WTC11 (cell line): ENCODE results near the gene ZNRF2. TPM values are rescaled to one million over a fixed set of nuclear protein-coding genes. Genes with fewer than 3 reads are reported as not detected.

ENCODE experiments used
- ATAC-seq: fragments of 200-7000 bp; cut with Tn5 transposase; 2 replicates; pipeline ENCODE4 v1.10.0; 2021; ENCODE audit warnings: mild to moderate bottlenecking, moderate library complexity
- CTCF ChIA-PET: fragments of 300-600 bp; sonication (Branson Sonifier 250); formaldehyde crosslinking; loops from one replicate; lab custom pipeline; 2021; ENCODE audit warnings: antibody characterized with exemption; lab: Charles Lee
- POLR2A ChIA-PET: fragments of 350-600 bp; sonication (Branson Sonifier 250); formaldehyde crosslinking; loops from one replicate; lab custom pipeline; 2021; ENCODE audit warnings: antibody characterized with exemption; lab: Charles Lee
- DNase-seq: peaks from one replicate; pipeline ENCODE4 v3.0.0; 2021; ENCODE audit warnings: low spot score
- H3K27ac Mint-ChIP-seq: 2 replicates; pipeline ENCODE4 v1.8.0; 2021; ENCODE audit warnings: mixed read lengths
- H3K27me3 Mint-ChIP-seq: 2 replicates; pipeline ENCODE4 v1.8.0; 2021; ENCODE audit warnings: low read depth, mild to moderate bottlenecking, moderate library complexity, mixed read lengths
- H3K36me3 Mint-ChIP-seq: 2 replicates; pipeline ENCODE4 v1.8.0; 2021; ENCODE audit warnings: mixed read lengths
- H3K4me1 Mint-ChIP-seq: 2 replicates; pipeline ENCODE4 v1.8.0; 2022; ENCODE audit warnings: mixed read lengths
- H3K4me3 Mint-ChIP-seq: 2 replicates; pipeline ENCODE4 v1.8.0; 2021; ENCODE audit warnings: mild to moderate bottlenecking, moderate library complexity, mixed read lengths
- H3K9me3 Mint-ChIP-seq: 2 replicates; pipeline ENCODE4 v1.8.0; 2021; ENCODE audit warnings: mixed read lengths
- E2F4 ChIP-seq: sonication (generic); formaldehyde crosslinking; IDR thresholded peaks from 2 replicates; pipeline ENCODE4 v1.8.1; 2022; ENCODE audit warnings: low read depth, mild to moderate bottlenecking, moderate library complexity, missing genetic modification reagents, borderline replicate concordance
- ELF4 ChIP-seq: sonication (generic); formaldehyde crosslinking; IDR thresholded peaks from 2 replicates; pipeline ENCODE4 v1.8.1; 2022; ENCODE audit warnings: low read depth, mild to moderate bottlenecking, moderate library complexity, missing genetic modification reagents
- FOXP4 ChIP-seq: sonication (generic); formaldehyde crosslinking; IDR thresholded peaks from 2 replicates; pipeline ENCODE4 v1.8.0; 2022; ENCODE audit warnings: mild to moderate bottlenecking, missing genetic modification reagents
- GABPB1 ChIP-seq: sonication (generic); formaldehyde crosslinking; IDR thresholded peaks from 2 replicates; pipeline ENCODE4 v1.8.1; 2023; ENCODE audit warnings: mild to moderate bottlenecking, missing genetic modification reagents
- MAX ChIP-seq: sonication (generic); formaldehyde crosslinking; IDR thresholded peaks from 2 replicates; pipeline ENCODE4 v1.8.0; 2022; ENCODE audit warnings: mild to moderate bottlenecking, missing genetic modification reagents
- NR1H2 ChIP-seq: sonication (generic); formaldehyde crosslinking; IDR thresholded peaks from 2 replicates; pipeline ENCODE4 v1.9.0; 2021; ENCODE audit warnings: mild to moderate bottlenecking, moderate library complexity, missing genetic modification reagents
- NR2C2 ChIP-seq: sonication (generic); formaldehyde crosslinking; IDR thresholded peaks from 2 replicates; pipeline ENCODE4 v1.8.0; 2022; ENCODE audit warnings: mild to moderate bottlenecking, missing genetic modification reagents
- TEAD4 ChIP-seq: sonication (generic); formaldehyde crosslinking; IDR thresholded peaks from 2 replicates; pipeline ENCODE4 v1.8.0; 2022; ENCODE audit warnings: mild to moderate bottlenecking, missing genetic modification reagents
- ZBTB43 ChIP-seq: sonication (generic); formaldehyde crosslinking; IDR thresholded peaks from 2 replicates; pipeline ENCODE4 v1.8.1; 2023; ENCODE audit warnings: mild to moderate bottlenecking, missing genetic modification reagents
- ZMAT4 ChIP-seq: fragments of 250-450 bp; sonication (Bioruptor Pico); IDR thresholded peaks from 2 replicates; pipeline ENCODE4 v1.9.0; 2021; ENCODE audit warnings: mild to moderate bottlenecking
- total RNA-seq: library from RNA; stranded (reverse); gene quantifications from 3 replicates; pipeline ENCODE4 v1.2.3, GENCODE V29; 2021
- TF ChIP-seq, protein P1 (sequence below): sonication (generic); formaldehyde crosslinking; IDR thresholded peaks from 2 replicates; pipeline ENCODE4 v1.8.1; 2023; ENCODE audit warnings: mild to moderate bottlenecking, missing genetic modification reagents, borderline replicate concordance
- TF ChIP-seq, protein P2 (sequence below): fragments of 250-450 bp; sonication (Bioruptor Pico); IDR thresholded peaks from 2 replicates; pipeline ENCODE4 v1.9.0; 2021; ENCODE audit warnings: moderate library complexity, mild to moderate bottlenecking, inconsistent platforms, borderline replicate concordance

The ZNRF2 gene
- total RNA-seq, 1 experiment from 2014 or later = 18.2 TPM

DNA sequence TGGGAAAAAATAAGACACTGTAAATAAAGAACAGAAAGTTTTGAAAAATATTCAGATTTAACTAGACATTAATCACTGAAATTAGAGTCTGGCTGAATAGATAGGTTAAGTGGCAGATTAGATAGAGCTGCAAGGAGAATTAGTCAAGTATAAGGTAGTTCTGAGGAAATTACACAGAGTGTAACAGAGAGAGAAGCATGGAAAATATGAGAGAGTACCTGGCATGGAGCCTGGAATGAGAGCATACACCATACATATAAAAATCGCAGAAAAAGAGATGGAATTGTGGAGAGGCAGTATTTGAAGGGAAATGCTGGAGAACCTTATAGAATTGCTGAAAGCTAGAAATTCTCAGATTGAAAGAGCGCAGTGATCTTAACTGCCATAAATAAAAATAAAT, 46.9 kb downstream of the ZNRF2 start (continued):
- TF ChIP-seq, protein P1, sequence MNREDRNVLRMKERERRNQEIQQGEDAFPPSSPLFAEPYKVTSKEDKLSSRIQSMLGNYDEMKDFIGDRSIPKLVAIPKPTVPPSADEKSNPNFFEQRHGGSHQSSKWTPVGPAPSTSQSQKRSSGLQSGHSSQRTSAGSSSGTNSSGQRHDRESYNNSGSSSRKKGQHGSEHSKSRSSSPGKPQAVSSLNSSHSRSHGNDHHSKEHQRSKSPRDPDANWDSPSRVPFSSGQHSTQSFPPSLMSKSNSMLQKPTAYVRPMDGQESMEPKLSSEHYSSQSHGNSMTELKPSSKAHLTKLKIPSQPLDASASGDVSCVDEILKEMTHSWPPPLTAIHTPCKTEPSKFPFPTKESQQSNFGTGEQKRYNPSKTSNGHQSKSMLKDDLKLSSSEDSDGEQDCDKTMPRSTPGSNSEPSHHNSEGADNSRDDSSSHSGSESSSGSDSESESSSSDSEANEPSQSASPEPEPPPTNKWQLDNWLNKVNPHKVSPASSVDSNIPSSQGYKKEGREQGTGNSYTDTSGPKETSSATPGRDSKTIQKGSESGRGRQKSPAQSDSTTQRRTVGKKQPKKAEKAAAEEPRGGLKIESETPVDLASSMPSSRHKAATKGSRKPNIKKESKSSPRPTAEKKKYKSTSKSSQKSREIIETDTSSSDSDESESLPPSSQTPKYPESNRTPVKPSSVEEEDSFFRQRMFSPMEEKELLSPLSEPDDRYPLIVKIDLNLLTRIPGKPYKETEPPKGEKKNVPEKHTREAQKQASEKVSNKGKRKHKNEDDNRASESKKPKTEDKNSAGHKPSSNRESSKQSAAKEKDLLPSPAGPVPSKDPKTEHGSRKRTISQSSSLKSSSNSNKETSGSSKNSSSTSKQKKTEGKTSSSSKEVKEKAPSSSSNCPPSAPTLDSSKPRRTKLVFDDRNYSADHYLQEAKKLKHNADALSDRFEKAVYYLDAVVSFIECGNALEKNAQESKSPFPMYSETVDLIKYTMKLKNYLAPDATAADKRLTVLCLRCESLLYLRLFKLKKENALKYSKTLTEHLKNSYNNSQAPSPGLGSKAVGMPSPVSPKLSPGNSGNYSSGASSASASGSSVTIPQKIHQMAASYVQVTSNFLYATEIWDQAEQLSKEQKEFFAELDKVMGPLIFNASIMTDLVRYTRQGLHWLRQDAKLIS (CRISPR knock-in tag) = no peak
- no peak for TF ChIP-seq NR2C2 (CRISPR knock-in tag)
- TF ChIP-seq FOXP4 (CRISPR knock-in tag) = no peak
- TF ChIP-seq ZBTB43 (CRISPR knock-in tag) = no peak
- no peak for TF ChIP-seq TEAD4 (CRISPR knock-in tag)
- no peak for TF ChIP-seq NR1H2 (CRISPR knock-in tag)
- TF ChIP-seq ELF4 (CRISPR knock-in tag) = no peak
- TF ChIP-seq, protein P2, sequence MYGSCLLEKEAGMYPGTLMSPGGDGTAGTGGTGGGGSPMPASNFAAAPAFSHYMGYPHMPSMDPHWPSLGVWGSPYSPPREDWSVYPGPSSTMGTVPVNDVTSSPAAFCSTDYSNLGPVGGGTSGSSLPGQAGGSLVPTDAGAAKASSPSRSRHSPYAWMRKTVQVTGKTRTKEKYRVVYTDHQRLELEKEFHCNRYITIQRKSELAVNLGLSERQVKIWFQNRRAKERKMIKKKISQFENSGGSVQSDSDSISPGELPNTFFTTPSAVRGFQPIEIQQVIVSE (CRISPR knock-in tag) = no peak
- no peak for TF ChIP-seq ZMAT4 (CRISPR knock-in tag)
- TF ChIP-seq MAX (CRISPR knock-in tag) = no peak

DNA sequence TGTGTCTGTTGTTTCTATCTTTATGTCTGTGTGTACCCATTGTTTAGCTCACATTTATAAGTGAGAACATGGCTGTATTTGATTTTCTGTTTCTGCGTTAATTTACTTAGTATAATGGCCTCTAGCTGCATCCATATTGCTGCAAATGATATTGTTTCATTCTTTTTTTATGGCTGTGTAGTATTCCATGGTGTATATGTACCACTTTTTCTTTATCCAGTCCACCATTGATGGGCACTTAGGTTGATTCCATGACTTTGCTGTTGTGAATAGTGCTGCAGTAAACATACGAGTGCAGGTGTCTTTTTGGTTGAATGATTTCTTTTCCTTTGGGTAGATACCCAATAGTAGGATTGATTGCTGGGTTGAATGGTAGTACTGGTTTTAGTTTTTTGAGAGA, 48.2 kb downstream of the ZNRF2 start:
- ATAC-seq (no peak), DNase-seq (no peak)
- H3K9me3 Mint-ChIP-seq = peaks cover 10% of the 10 kb centered on the region
- no peaks in the 10 kb centered on the region; the same call in 1 of the 2 replicates for H3K36me3 Mint-ChIP-seq
- H3K27ac Mint-ChIP-seq = no peak overlapping the region
- POLR2A ChIA-PET = interaction anchor here (0.6 kb wide), 1 partner anchor 14 kb away, joined by 5 read pairs; no protein-coding TSS in a partner anchor
- TF ChIP-seq GABPB1 = no peak
- TF ChIP-seq E2F4 (CRISPR knock-in tag) = no peak
- no peaks in the 10 kb centered on the region for H3K27me3 Mint-ChIP-seq
- no peak overlapping the region for H3K4me3 Mint-ChIP-seq
- H3K4me1 Mint-ChIP-seq = peaks cover 13% of the 10 kb centered on the region
- CTCF ChIA-PET = no interaction called here
